GM23338 (cell line): ENCODE measurements around the gene CLEC14A. TPM values are rescaled to one million over a fixed set of nuclear protein-coding genes. Genes with fewer than 3 reads are reported as not detected.

ENCODE experiments used
- ATAC-seq: fragments of 200-7000 bp; cut with Tn5 transposase; 3 replicates; pipeline ENCODE4 v1.9.1; 2020
- DNase-seq: peaks from one replicate; pipeline ENCODE4 v3.0.0-alpha.2; 2015; ENCODE audit warnings: low spot score
- H2AFZ ChIP-seq: fragments of 200-600 bp; sonication (generic); 2 replicates; pipeline ENCODE4 v1.8.0; 2016; ENCODE audit warnings: antibody characterized with exemption, mild to moderate bottlenecking, moderate library complexity
- H3F3A ChIP-seq: fragments of 200-600 bp; sonication (generic); replicated peaks from 2 replicates; pipeline ENCODE4 v1.8.0; 2017; ENCODE audit warnings: antibody characterized with exemption, mixed run types, low read depth
- H3K27ac ChIP-seq: fragments of 200-600 bp; sonication (generic); 2 replicates; pipeline ENCODE4 v1.6.1; 2016; ENCODE audit warnings: low read depth
- H3K27me3 ChIP-seq: fragments of 200-600 bp; sonication (generic); 2 replicates; pipeline ENCODE4 v1.8.0; 2016; ENCODE audit warnings: mild to moderate bottlenecking, mixed run types, moderate library complexity; ENCODE audit not compliant: insufficient read depth
- H3K36me3 ChIP-seq: fragments of 200-600 bp; sonication (generic); 2 replicates; pipeline ENCODE4 v1.8.0; 2016; ENCODE audit warnings: mild to moderate bottlenecking; ENCODE audit not compliant: insufficient read depth
- H3K4me1 ChIP-seq: fragments of 200-600 bp; sonication (generic); 2 replicates; pipeline ENCODE4 v1.8.0; 2016; ENCODE audit warnings: mild to moderate bottlenecking, moderate library complexity; ENCODE audit not compliant: insufficient read depth
- H3K4me2 ChIP-seq: fragments of 200-600 bp; sonication (generic); 2 replicates; pipeline ENCODE4 v1.7.1; 2017; ENCODE audit warnings: mixed run types
- H3K4me3 ChIP-seq: fragments of 200-600 bp; sonication (generic); 2 replicates; pipeline ENCODE4 v1.6.1; 2016; ENCODE audit warnings: mixed run types
- H3K79me2 ChIP-seq: fragments of 200-600 bp; sonication (generic); replicated peaks from 2 replicates; pipeline ENCODE4 v1.8.0; 2017; ENCODE audit warnings: mild to moderate bottlenecking; ENCODE audit not compliant: insufficient read depth
- H3K9me2 ChIP-seq: fragments of 200-600 bp; sonication (generic); 2 replicates; pipeline ENCODE4 v1.8.0; 2017; ENCODE audit not compliant: insufficient read depth
- H4K20me1 ChIP-seq: fragments of 200-600 bp; sonication (generic); replicated peaks from 2 replicates; pipeline ENCODE4 v1.8.0; 2017; ENCODE audit warnings: mild to moderate bottlenecking; ENCODE audit not compliant: insufficient read depth
- H3K27ac Mint-ChIP-seq: 2 replicates; pipeline ENCODE4 v1.8.0; 2020; ENCODE audit warnings: inconsistent platforms, mild to moderate bottlenecking, moderate library complexity, mixed read lengths
- H3K27me3 Mint-ChIP-seq: 3 replicates; pipeline ENCODE4 v1.8.0; 2022; ENCODE audit warnings: low read depth, mild to moderate bottlenecking, moderate library complexity, mixed read lengths, inconsistent platforms; ENCODE audit not compliant: insufficient read depth, poor library complexity
- H3K36me3 Mint-ChIP-seq: 3 replicates; pipeline ENCODE4 v1.8.0; 2021; ENCODE audit warnings: low read depth, mild to moderate bottlenecking, inconsistent platforms, moderate library complexity, mixed read lengths
- H3K4me1 Mint-ChIP-seq: 3 replicates; pipeline ENCODE4 v1.8.0; 2020; ENCODE audit warnings: mild to moderate bottlenecking, inconsistent platforms, mixed read lengths
- H3K4me3 Mint-ChIP-seq: 3 replicates; pipeline ENCODE4 v1.8.0; 2021; ENCODE audit warnings: moderate library complexity, mild to moderate bottlenecking, inconsistent platforms, mixed read lengths
- H3K9me3 Mint-ChIP-seq: 3 replicates; pipeline ENCODE4 v1.8.0; 2020; ENCODE audit warnings: moderate library complexity, mild to moderate bottlenecking, inconsistent platforms, mixed read lengths
- CREB1 ChIP-seq: fragments of 250-450 bp; sonication (Bioruptor Pico); IDR thresholded peaks from 2 replicates; pipeline ENCODE4 v1.5.0; 2020; ENCODE audit warnings: low read depth, mild to moderate bottlenecking, moderate library complexity
- EZH2 ChIP-seq: fragments of 200-600 bp; sonication (generic); IDR thresholded peaks from one replicate; pipeline ENCODE4 v1.8.0; 2017; ENCODE audit warnings: antibody characterized with exemption, mild to moderate bottlenecking, low read depth; ENCODE audit not compliant: unreplicated experiment
- EZH2phosphoT487 ChIP-seq: fragments of 200-600 bp; sonication (generic); IDR thresholded peaks from one replicate; pipeline ENCODE4 v1.8.1; 2018; ENCODE audit warnings: antibody characterized with exemption; ENCODE audit not compliant: unreplicated experiment
- JUNB ChIP-seq: IDR thresholded peaks from one replicate; pipeline ENCODE4 v1.6.1; 2016; ENCODE audit warnings: antibody characterized with exemption; ENCODE audit not compliant: unreplicated experiment
- POLR2AphosphoS5 ChIP-seq: IDR thresholded peaks from 2 replicates; pipeline ENCODE4 v1.6.1; 2016; ENCODE audit warnings: antibody characterized with exemption, low read depth
- polyA plus RNA-seq: library from polyadenylated mRNA; unstranded; fragments of >200 nt; fragmentation: Nextera tagmentation; extraction: Ambion mirVana; gene quantifications from 2 replicates; pipeline ENCODE4 v1.2.1, GENCODE V29; 2016
- total RNA-seq: library from RNA; depleted of rRNA; stranded (reverse); fragments of >200 nt; shearing (Covaris generic); gene quantifications from 2 replicates; pipeline ENCODE4 v1.2.3, GENCODE V29; 2014
- TF ChIP-seq, protein P1 (sequence below): fragments of 250-450 bp; sonication (Bioruptor Pico); IDR thresholded peaks from 2 replicates; pipeline ENCODE4 v1.5.0; 2020; ENCODE audit warnings: mild to moderate bottlenecking, moderate library complexity
- TF ChIP-seq, protein P2 (sequence below), 2 experiments: fragments of 200-600 bp in 1 of 2; sonication (generic) in 1 of 2; conservative IDR thresholded peaks; 2 replicates each; pipeline versions ENCODE4 v1.5.1 to v1.6.1; 2016 to 2017; ENCODE audit warnings: antibody characterized with exemption in 2 of 2, low read depth in 2 of 2, mild to moderate bottlenecking in 2 of 2, moderate library complexity in 1 of 2

Gene CLEC14A
- total and polyA plus RNA-seq, 2 experiments from 2014 or later: not detected

DNA sequence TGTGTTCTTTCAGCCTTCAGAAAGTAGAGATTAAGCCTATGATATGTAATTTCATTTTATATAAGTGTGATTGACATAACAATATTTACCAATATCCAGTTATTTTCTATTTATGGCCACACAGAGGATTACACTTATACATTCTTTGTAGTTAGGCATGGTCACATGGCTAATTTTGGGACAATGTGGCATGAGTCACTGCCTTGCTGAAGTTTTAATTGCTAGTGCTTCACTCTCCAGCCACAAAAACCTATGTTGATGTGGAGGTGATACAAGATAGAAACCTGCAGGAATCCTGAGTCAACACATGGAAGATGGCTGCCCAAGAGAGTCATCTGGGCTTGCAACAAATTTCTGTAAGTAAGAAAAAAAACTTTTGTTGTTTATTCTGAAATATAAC lies 17.0 kb downstream of the CLEC14A start (continued):
- TF ChIP-seq, protein P1, sequence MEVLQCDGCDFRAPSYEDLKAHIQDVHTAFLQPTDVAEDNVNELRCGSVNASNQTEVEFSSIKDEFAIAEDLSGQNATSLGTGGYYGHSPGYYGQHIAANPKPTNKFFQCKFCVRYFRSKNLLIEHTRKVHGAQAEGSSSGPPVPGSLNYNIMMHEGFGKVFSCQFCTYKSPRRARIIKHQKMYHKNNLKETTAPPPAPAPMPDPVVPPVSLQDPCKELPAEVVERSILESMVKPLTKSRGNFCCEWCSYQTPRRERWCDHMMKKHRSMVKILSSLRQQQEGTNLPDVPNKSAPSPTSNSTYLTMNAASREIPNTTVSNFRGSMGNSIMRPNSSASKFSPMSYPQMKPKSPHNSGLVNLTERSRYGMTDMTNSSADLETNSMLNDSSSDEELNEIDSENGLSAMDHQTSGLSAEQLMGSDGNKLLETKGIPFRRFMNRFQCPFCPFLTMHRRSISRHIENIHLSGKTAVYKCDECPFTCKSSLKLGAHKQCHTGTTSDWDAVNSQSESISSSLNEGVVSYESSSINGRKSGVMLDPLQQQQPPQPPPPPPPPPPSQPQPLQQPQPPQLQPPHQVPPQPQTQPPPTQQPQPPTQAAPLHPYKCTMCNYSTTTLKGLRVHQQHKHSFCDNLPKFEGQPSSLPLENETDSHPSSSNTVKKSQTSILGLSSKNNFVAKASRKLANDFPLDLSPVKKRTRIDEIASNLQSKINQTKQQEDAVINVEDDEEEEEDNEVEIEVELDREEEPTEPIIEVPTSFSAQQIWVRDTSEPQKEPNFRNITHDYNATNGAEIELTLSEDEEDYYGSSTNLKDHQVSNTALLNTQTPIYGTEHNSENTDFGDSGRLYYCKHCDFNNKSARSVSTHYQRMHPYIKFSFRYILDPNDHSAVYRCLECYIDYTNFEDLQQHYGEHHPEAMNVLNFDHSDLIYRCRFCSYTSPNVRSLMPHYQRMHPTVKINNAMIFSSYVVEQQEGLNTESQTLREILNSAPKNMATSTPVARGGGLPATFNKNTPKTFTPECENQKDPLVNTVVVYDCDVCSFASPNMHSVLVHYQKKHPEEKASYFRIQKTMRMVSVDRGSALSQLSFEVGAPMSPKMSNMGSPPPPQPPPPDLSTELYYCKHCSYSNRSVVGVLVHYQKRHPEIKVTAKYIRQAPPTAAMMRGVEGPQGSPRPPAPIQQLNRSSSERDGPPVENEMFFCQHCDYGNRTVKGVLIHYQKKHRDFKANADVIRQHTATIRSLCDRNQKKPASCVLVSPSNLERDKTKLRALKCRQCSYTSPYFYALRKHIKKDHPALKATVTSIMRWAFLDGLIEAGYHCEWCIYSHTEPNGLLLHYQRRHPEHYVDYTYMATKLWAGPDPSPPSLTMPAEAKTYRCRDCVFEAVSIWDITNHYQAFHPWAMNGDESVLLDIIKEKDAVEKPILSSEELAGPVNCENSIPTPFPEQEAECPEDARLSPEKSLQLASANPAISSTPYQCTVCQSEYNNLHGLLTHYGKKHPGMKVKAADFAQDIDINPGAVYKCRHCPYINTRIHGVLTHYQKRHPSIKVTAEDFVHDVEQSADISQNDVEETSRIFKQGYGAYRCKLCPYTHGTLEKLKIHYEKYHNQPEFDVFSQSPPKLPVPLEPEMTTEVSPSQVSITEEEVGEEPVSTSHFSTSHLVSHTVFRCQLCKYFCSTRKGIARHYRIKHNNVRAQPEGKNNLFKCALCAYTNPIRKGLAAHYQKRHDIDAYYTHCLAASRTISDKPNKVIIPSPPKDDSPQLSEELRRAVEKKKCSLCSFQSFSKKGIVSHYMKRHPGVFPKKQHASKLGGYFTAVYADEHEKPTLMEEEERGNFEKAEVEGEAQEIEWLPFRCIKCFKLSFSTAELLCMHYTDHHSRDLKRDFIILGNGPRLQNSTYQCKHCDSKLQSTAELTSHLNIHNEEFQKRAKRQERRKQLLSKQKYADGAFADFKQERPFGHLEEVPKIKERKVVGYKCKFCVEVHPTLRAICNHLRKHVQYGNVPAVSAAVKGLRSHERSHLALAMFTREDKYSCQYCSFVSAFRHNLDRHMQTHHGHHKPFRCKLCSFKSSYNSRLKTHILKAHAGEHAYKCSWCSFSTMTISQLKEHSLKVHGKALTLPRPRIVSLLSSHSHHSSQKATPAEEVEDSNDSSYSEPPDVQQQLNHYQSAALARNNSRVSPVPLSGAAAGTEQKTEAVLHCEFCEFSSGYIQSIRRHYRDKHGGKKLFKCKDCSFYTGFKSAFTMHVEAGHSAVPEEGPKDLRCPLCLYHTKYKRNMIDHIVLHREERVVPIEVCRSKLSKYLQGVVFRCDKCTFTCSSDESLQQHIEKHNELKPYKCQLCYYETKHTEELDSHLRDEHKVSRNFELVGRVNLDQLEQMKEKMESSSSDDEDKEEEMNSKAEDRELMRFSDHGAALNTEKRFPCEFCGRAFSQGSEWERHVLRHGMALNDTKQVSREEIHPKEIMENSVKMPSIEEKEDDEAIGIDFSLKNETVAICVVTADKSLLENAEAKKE (CRISPR knock-in tag): no peak
- TF ChIP-seq JUNB: no peak
- TF ChIP-seq CREB1 (CRISPR knock-in tag): no peak
- no peak for TF ChIP-seq POLR2AphosphoS5
- no peak for TF ChIP-seq EZH2

DNA sequence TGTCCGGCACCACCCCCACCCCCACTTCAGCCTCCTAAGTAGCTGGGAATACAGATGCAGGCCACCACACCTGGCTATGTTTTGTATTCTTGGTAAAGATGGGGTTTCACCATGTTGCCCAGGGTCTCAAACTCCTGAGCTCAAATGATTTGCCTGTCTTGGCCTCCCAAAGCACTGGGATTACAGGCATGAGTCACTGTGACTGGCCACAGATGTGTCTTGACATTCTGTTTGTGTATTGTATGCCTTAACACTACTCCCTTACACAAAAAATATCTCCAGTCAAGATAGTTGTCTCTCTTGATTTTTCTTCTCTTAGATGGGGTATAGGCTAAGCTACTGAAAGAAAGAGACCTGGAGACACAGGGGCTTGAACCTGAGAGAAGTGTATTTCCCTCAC lies 17.6 kb downstream of the CLEC14A start:
- TF ChIP-seq EZH2phosphoT487: no peak
- TF ChIP-seq, protein P2, sequence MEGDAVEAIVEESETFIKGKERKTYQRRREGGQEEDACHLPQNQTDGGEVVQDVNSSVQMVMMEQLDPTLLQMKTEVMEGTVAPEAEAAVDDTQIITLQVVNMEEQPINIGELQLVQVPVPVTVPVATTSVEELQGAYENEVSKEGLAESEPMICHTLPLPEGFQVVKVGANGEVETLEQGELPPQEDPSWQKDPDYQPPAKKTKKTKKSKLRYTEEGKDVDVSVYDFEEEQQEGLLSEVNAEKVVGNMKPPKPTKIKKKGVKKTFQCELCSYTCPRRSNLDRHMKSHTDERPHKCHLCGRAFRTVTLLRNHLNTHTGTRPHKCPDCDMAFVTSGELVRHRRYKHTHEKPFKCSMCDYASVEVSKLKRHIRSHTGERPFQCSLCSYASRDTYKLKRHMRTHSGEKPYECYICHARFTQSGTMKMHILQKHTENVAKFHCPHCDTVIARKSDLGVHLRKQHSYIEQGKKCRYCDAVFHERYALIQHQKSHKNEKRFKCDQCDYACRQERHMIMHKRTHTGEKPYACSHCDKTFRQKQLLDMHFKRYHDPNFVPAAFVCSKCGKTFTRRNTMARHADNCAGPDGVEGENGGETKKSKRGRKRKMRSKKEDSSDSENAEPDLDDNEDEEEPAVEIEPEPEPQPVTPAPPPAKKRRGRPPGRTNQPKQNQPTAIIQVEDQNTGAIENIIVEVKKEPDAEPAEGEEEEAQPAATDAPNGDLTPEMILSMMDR (conservative IDR thresholded peaks at IDR 0.05; ENCODE audit: low read depth in 2 of 2): no peak
- Mint-ChIP-seq H3K27ac (no peak overlapping the region), H3K9me3 (no peaks in the 10 kb centered on the region), H3K36me3 (no peaks in the 10 kb centered on the region), H3K4me3 (no peak overlapping the region), H3K4me1 (no peaks in the 10 kb centered on the region), H3K27me3 (peaks cover 3% of the 10 kb centered on the region)
- DNase-seq (no peak), ATAC-seq (no peak)
- H3K4me1 ChIP-seq: no peaks in the 10 kb centered on the region
- no peak overlapping the region for H3K27ac ChIP-seq
- H3K4me3 ChIP-seq: no peak overlapping the region
- no peaks in the 10 kb centered on the region for H3K36me3 ChIP-seq
- H2AFZ ChIP-seq: no peak overlapping the region
- H3K9me2 ChIP-seq: no peaks in the 10 kb centered on the region; the same call in 1 of the 2 replicates
- H3K4me2 ChIP-seq: no peak overlapping the region
- no peaks in the 10 kb centered on the region for H4K20me1 ChIP-seq
- peaks cover 74% of the 10 kb centered on the region for H3K27me3 ChIP-seq
- H3K79me2 ChIP-seq: no peaks in the 10 kb centered on the region
- H3F3A ChIP-seq: no peaks in the 10 kb centered on the region
